ENCODE results near the gene OXT.
"Not testable (repeated sequence)": the region's sequence is repeated elsewhere in the genome, so short reads cannot be mapped to it uniquely, and the experiment has no call there.

- not testable (repeated sequence) for TF ChIP-seq MAFK (IDR thresholded peaks at IDR 0.05; ENCODE audit: low read depth, low read length); EZH2 (IDR thresholded peaks at IDR 0.05; ENCODE audit: low read depth, low read length, severe bottlenecking); POLR2AphosphoS5 (IDR thresholded peaks at IDR 0.05; ENCODE audit: low read depth, low read length); KDM5A (IDR thresholded peaks at IDR 0.05; ENCODE audit: low read length); CREB1 (IDR thresholded peaks at IDR 0.05)
- TF ChIP-seq, protein P1, sequence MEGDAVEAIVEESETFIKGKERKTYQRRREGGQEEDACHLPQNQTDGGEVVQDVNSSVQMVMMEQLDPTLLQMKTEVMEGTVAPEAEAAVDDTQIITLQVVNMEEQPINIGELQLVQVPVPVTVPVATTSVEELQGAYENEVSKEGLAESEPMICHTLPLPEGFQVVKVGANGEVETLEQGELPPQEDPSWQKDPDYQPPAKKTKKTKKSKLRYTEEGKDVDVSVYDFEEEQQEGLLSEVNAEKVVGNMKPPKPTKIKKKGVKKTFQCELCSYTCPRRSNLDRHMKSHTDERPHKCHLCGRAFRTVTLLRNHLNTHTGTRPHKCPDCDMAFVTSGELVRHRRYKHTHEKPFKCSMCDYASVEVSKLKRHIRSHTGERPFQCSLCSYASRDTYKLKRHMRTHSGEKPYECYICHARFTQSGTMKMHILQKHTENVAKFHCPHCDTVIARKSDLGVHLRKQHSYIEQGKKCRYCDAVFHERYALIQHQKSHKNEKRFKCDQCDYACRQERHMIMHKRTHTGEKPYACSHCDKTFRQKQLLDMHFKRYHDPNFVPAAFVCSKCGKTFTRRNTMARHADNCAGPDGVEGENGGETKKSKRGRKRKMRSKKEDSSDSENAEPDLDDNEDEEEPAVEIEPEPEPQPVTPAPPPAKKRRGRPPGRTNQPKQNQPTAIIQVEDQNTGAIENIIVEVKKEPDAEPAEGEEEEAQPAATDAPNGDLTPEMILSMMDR (IDR thresholded peaks at IDR 0.05; ENCODE audit: control extremely low read depth in 1 of 3, insufficient read depth in 1 of 3, low read depth in 1 of 3, low read length in 3 of 3), result not testable (repeated sequence)
These were observed 48.6 kb upstream of the OXT start for GRCh38 chr20:3022559-3023490.

All from H1 (cell line).